ENCODE data around the gene FBRS. TPM values are rescaled to one million over a fixed set of nuclear protein-coding genes. Genes with fewer than 3 reads are reported as not detected.

The FBRS gene
- polyA plus RNA-seq, 1 of the 3 experiments (the other 2 are of a cell fraction), result 11.5 TPM

DNA sequence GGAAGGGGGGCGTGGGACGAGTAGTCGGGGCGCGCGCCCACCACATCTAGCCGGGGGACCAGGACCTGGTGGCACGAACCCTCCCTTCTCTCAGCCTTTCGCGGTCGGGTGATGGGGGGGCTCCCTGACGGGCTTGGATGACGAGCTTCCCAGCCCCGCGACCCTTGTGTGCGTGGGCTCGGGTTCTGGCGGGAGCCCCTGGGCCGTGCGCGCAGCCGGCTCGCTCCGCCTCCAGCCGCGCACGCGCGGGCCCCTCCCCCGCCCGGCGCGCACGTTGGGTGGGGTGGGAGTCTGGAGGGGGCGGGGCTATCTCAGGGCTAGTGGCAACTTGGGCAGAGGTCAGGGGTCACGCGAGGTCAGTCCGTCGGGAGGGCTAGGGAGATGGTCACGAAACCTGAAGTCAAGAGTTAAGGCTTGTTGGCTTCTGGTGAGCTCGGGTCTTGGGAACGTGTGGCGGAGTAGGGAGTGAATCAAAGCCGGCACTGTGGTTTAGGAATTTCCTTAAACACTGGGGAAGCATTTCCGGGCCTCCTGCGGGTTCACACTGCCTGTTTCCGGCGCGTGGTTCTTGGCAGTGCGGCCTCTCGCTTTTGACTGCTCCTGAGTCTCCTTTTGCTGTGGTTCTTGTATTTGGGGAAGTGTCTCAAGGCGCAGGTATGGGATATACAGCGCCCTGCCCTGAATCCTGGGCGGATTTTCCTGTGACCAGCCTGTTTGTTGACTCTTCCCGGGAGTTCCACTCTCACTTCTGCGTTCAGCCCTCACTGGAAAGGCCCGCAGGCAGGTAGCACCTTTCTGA lies 40.8 kb downstream of the FBRS start, which contains the start of gene SRCAP (continued):
- TF ChIP-seq ELF1 (IDR thresholded peaks at IDR 0.05), result peak; percentile 79
- no peak for TF ChIP-seq GATA2 (CRISPR knock-in tag; IDR thresholded peaks at IDR 0.05)
- no peak for TF ChIP-seq FOXM1 (IDR thresholded peaks at IDR 0.05; ENCODE audit: low read depth)
- TF ChIP-seq MXI1 (IDR thresholded peaks at IDR 0.05; ENCODE audit: low read depth, low read length), result peak; percentile 88
- TF ChIP-seq TEAD4 (IDR thresholded peaks at IDR 0.05; ENCODE audit: borderline replicate concordance, insufficient read depth), result no peak
- peak; percentile 50 for TF ChIP-seq CHD2 (IDR thresholded peaks at IDR 0.05; ENCODE audit: low read length, partially characterized antibody)
- TF ChIP-seq SIN3A (IDR thresholded peaks at IDR 0.05; ENCODE audit: borderline replicate concordance, low read depth, low read length), result peak; percentile 66; the same call in 1 of the 2 replicates
- 0 out of 2 replicates have a peak, but pooled peaks have one; percentile 33 for TF ChIP-seq TAF1 (IDR thresholded peaks at IDR 0.05; ENCODE audit: borderline replicate concordance, low read depth, low read length)
- TF ChIP-seq YY1 (IDR thresholded peaks at IDR 0.05; ENCODE audit: low read depth), result no peak
- no peak for TF ChIP-seq PBX3 (IDR thresholded peaks at IDR 0.05)
- no peak for TF ChIP-seq FOSL2 (IDR thresholded peaks at IDR 0.05; ENCODE audit: borderline replicate concordance, low read depth)
- TF ChIP-seq RAD21 (IDR thresholded peaks at IDR 0.05; ENCODE audit: low read length), result no peak
- TF ChIP-seq EZH2phosphoT487 (IDR thresholded peaks at IDR 0.05; ENCODE audit: borderline replicate concordance, low read depth), result no peak
- no peak; the same call in 1 of the 2 replicates for TF ChIP-seq ZBTB33 (IDR thresholded peaks at IDR 0.05; ENCODE audit: borderline replicate concordance, low read depth)

GRCh38 chr16:30699615-30700099 lies 41.4 kb downstream of the FBRS start:
- Histone ChIP-seq H3F3A (replicated peaks; ENCODE audit: insufficient read depth) (no peaks in the 10 kb centered on the region), H3K36me3 (replicated peaks in 1 of 2; ENCODE audit: control insufficient read depth in 1 of 2, insufficient read depth in 2 of 2, low read length in 1 of 2) (peaks cover 25 to 42% of the 10 kb centered on the region in 2 experiments), H3K4me2 (peak overlapping the region; percentile 75), H3K9ac (peak overlapping the region; percentile 100), H3K9me2 (no peaks in the 10 kb centered on the region), H3K9me3 (no peaks in the 10 kb centered on the region), H3K4me1 (ENCODE audit: control insufficient read depth in 1 of 2, insufficient read depth in 2 of 2, low read depth in 1 of 2, low read length in 1 of 2) (peaks cover 12 to 13% of the 10 kb centered on the region in 2 experiments), H4K20me1 (ENCODE audit: insufficient read depth) (peaks cover 12% of the 10 kb centered on the region), H3K27me3 (ENCODE audit: insufficient read depth) (no peaks in the 10 kb centered on the region), H2AFZ (ENCODE audit: low read depth) (no peak overlapping the region), H3K4me3 (ENCODE audit: low read depth in 2 of 2, low read length in 1 of 2) (peak overlapping the region; percentile 78), H3K79me2 (ENCODE audit: insufficient read depth) (peaks cover 55% of the 10 kb centered on the region), H3K27ac (ENCODE audit: low read depth in 2 of 2, low read length in 1 of 2) (peak overlapping the region; percentile 99 to 100; a peak in 3 of 4 replicates)
- no peak for DNase-seq
- ChIA-PET POLR2A (no interaction called here), CTCF (no interaction called here)
- TF ChIP-seq SMC3 (IDR thresholded peaks at IDR 0.05; ENCODE audit: low read depth, low read length) (no peak), CHD2 (IDR thresholded peaks at IDR 0.05; ENCODE audit: low read length, partially characterized antibody) (no peak), TCF12 (IDR thresholded peaks at IDR 0.05) (no peak)
- WGBS (ENCODE audit: low lambda C conversion rate), result 13% methylated on average over 8 of the region's 8 CpGs

Measured in SK-N-SH (cell line).